ENCODE results near the gene NTNG1. TPM values are rescaled to one million over a fixed set of nuclear protein-coding genes. Genes with fewer than 3 reads are reported as not detected.
"Not testable (repeated sequence)": the region's sequence is repeated elsewhere in the genome, so short reads cannot be mapped to it uniquely, and the experiment has no call there.

NTNG1 gene
- polyA plus RNA-seq, 3 donors: 26.3 to 28.4 (median 26.5) TPM

DNA sequence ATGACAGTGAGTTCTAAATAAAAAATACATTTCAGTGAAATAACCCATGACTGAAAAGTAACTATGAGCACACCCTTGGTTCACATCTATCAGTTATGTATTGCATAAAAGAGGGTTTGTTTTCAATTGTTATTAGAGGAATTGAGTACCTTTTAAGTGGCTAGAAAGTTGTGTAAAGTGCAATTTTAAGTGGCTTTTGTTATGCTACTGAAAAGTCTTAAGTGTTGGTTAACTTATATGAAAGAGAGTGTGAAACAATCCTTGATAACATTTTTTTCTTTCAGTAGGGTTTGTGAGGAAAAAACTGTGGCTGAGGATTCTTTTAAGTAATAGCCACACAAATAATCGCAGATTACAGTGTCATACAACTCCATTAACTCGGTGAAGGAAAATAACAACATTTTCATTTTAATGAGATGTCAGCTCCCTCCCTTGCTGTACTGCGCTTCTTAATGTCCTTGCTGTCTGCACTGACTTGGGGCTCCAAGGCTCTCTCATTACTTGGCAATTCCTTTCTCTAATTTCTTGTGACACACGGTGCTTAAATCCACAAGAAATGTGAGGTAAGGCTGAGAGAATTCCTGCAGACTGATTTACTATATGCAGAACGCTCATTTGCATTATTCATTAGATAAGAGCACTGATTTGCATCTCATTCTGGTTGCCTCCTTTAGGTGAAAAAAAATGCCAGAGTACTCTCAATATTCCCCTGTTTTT is 40.6 kb downstream of the NTNG1 start:
- no peak for DNase-seq (ENCODE audit: extremely low read depth in 1 of 11, low read depth in 9 of 11, low spot score in 4 of 11)

DNA sequence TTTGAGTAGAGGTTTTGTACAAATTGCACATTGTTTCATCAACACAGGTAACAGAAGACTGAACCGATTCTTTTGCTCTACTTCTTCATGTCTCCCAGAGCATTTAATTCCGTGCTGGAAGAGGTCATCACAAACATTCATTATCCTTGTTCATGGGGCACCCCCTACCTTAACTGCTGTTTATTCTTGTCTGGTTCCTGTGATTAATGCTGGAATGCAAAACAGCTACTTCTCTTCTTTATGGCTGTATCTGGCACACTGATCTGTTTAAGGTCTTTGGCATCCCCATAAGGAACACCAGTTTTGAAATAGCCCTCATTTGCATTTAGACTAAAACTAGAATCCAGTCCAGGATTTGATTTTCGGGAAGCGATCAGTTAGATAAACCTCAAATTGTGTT is 42.2 kb downstream of the NTNG1 start:
- DNase-seq (ENCODE audit: extremely low read depth in 1 of 11, low read depth in 9 of 11, low spot score in 4 of 11): peak in 2 of 11 donors; percentile 14 to 26

DNA sequence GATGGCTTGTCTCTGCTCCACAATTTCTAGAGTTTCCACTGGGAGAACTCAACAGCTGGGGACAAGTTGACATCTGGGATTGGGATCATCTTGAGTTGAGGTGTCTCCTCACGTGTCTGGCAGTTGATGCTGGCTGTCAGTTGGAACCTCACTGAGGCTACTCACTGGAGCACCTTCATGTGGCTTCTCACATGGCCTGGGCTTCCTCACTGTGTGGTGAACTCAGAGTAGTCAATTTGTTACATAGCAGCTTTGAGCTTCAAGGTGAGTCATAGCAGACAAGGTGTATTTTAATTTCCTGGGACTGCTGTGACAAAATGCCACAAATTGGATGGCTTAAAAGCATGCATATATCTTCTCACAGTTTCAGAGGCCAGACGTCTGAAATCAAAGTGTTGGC is 44.0 kb downstream of the NTNG1 start:
- no peak for DNase-seq (ENCODE audit: extremely low read depth in 1 of 11, low read depth in 9 of 11, low spot score in 4 of 11)

DNA sequence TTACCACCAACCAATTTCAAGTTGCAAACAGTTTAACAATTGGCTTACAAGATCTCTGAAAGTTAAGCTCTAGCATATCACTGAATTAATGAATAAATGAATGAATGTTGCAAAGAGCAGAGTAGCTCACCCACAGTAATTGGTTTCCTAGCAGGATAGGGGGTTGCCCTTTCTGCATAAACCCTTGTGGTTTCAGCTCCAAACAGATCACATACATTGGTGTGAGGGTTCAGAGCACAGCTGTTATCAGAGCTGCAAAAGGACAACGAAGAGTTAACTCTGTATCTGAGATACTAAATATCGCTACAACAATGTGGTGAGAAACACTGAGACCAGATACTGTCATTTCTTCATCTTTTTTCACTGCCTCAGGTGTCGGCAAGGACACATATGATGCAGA is 46.6 kb downstream of the NTNG1 start:
- DNase-seq (ENCODE audit: extremely low read depth in 1 of 11, low read depth in 9 of 11, low spot score in 4 of 11): no peak

- DNase-seq (ENCODE audit: extremely low read depth in 1 of 11, low read depth in 9 of 11, low spot score in 4 of 11): no peak
Observed at GRCh38 chr1:107188160-107188559, 47.3 kb downstream of the NTNG1 start.

GRCh38 chr1:107194380-107194779 is 53.5 kb downstream of the NTNG1 start:
- DNase-seq (ENCODE audit: extremely low read depth in 1 of 11, low read depth in 9 of 11, low spot score in 4 of 11): no peak

GRCh38 chr1:107195476-107195875 is 54.6 kb downstream of the NTNG1 start:
- DNase-seq (ENCODE audit: extremely low read depth in 1 of 11, low read depth in 9 of 11, low spot score in 4 of 11): peak in 2 of 11 donors; percentile 20 to 25

GRCh38 chr1:107196973-107197562 is 56.2 kb downstream of the NTNG1 start:
- no peak for DNase-seq (ENCODE audit: extremely low read depth in 1 of 11, low read depth in 9 of 11, low spot score in 4 of 11)

GRCh38 chr1:107198561-107198960 is 57.7 kb downstream of the NTNG1 start:
- no peak for DNase-seq (ENCODE audit: extremely low read depth in 1 of 11, low read depth in 9 of 11, low spot score in 4 of 11)

GRCh38 chr1:107200631-107201030 is 59.8 kb downstream of the NTNG1 start:
- DNase-seq (ENCODE audit: extremely low read depth in 1 of 11, low read depth in 9 of 11, low spot score in 4 of 11): no peak

DNA sequence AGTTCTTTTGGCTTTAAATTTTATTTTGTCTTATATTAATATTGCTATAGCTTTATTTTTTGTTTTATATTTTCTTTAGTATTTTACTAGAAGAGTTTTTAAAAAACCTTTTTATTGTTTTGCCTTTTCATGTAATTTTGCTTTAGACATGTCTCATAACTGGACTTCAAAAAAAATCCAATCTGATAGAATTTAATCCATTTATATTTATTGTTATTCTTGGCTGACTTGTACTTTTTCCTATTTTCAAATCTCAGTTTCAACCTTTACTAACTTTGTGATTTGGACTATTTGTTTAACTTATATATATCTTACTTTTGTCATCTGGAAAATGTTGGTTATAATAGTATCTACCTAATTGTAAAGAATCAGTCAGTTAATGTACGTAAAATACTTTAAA is 61.2 kb downstream of the NTNG1 start:
- no peak for DNase-seq (ENCODE audit: extremely low read depth in 1 of 11, low read depth in 9 of 11, low spot score in 4 of 11)

DNA sequence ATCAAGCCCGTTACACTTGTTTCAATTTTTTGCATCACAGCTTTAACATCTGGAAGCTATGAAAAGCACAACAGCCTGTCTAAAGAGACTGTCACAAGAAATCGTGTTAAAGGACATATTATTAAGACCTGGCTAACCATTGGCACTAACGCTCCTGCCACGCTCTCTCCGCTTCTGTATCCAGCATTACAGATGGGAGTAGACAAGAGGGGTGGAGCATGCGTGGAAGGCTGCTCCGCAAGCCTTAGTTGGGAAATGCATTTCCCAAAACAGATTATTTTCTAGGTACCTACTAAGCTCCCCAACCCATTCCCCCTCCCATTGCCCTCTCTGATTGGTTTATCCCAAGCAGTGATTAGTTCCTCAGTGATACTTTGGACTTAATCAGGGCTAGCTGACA is 72.4 kb downstream of the NTNG1 start:
- no peak for DNase-seq (ENCODE audit: extremely low read depth in 1 of 11, low read depth in 9 of 11, low spot score in 4 of 11)

GRCh38 chr1:107220036-107220435 is 79.2 kb downstream of the NTNG1 start:
- no peak for DNase-seq (ENCODE audit: extremely low read depth in 1 of 11, low read depth in 9 of 11, low spot score in 4 of 11)

DNA sequence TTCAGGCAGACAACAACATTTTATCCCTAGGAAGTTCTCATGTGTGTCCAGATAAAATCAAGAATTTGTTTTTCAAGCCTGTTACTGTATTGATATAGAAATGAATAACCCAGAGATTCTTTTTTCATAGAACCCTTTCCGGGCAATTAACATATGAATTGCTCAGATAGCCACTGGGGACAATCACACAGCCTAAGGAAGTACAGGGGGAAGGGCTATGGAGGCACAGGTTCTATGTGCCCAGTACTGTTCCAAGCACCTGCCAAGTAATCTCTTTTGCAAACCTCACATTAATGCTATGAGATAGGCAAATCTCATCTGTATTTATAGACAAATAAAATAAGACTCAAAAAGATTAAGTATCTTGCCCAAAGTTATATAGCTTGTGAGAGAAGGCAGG is 84.9 kb downstream of the NTNG1 start:
- no peak for DNase-seq (ENCODE audit: extremely low read depth in 1 of 11, low read depth in 9 of 11, low spot score in 4 of 11)

- DNase-seq (ENCODE audit: extremely low read depth in 1 of 11, low read depth in 9 of 11, low spot score in 4 of 11): no peak
Observed at GRCh38 chr1:107228704-107229371, 88.0 kb downstream of the NTNG1 start.

DNA sequence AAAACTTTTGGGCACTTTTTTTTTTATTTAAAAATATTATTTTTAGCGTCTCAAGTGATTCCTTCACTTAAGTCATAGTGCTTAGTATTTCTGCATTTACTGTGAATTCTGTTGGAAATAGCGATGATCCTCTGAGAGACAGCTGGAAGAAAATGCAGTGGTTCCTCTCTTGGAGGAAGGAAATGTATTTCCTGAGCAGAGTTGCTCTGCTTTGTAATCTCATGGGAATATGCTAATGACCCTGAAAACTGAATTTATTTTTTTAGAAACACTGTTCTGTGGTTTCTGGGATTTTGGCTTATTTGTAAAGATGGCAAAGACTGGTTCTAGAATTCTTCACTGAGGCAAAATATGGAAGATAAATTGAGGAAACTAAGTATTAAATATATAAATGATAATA is 88.9 kb downstream of the NTNG1 start:
- no peak for DNase-seq (ENCODE audit: extremely low read depth in 1 of 11, low read depth in 9 of 11, low spot score in 4 of 11)

DNA sequence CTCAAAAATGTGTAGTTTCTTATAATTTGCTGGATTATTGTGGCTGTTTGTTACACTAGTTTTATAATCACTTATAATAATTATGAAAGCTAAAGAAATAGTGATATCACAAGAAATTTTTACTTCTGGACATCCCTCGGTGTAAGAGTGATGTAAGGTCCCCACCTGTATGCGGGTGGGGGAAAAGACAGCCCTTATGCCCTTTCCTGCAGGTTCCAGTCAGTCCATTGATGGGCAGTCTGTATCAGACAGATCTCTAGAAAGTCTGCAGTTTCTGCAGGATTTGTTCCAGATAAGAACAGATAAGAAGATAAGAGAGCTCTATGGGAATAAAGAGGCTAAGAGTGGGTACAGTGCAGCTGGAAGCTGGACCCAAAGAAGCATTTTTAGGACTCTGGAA is 89.3 kb downstream of the NTNG1 start:
- DNase-seq (ENCODE audit: extremely low read depth in 1 of 11, low read depth in 9 of 11, low spot score in 4 of 11): no peak

DNA sequence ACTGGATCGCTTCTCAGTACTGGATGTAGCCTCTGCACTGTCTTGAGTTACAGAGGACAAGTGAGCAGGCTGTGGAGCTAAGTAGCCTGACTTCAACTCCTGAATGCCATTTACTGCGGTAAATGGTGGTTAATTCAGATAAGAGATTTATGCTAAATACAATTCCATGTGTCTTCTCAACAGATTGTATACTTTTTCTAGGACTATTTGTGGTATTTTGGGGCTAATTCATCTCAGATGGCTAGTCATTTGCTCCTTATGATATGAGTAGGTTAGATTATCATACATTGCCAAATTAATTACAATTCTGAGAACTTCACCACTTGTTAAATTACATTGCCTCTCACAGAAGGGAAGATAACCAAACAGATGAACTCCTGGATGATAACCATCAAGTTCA is 90.5 kb downstream of the NTNG1 start:
- DNase-seq (ENCODE audit: extremely low read depth in 1 of 11, low read depth in 9 of 11, low spot score in 4 of 11): no peak

DNA sequence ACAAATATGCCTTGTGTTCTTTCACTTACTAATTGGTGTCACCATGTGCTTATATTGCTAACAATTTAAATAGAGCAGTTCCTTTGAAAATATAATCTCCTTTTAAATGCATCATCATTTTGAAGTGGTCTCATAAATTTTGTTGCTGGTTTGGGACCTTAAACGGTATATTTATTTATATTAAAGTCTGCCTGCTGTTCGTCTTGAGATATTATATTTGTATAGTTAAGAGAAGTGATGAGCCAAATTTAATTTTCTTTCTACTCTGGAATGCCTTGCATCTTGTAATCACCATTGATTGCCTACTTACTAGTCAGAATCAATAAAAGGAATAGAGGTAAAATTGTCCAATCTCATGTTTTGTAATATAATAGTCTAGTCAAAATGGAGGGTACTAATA is 91.6 kb downstream of the NTNG1 start:
- no peak for DNase-seq (ENCODE audit: extremely low read depth in 1 of 11, low read depth in 9 of 11, low spot score in 4 of 11)

- not testable (repeated sequence) for DNase-seq (ENCODE audit: extremely low read depth in 1 of 11, low read depth in 9 of 11, low spot score in 4 of 11)
Observed at GRCh38 chr1:107236760-107237159, 95.9 kb downstream of the NTNG1 start.

DNA sequence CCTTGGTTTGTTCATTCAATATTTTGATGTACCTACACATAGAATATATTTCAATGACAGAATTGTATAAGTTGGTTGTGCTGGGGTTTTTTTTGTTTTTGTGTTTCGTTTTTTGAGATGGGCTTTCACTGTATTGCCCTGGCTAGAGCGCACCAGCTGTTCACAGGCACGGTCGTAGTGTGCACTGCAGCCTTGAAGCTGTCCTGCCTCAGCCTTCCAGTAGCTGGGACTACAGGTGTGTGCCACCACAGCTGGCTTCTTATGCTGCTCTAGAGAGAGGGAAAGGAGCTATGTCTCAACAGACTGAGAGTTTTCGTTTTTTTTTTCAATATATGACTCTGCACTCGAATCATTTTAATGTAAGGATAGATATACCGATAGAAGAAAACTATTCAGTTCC is 102.6 kb downstream of the NTNG1 start:
- no peak for DNase-seq (ENCODE audit: extremely low read depth in 1 of 11, low read depth in 9 of 11, low spot score in 4 of 11)

All from renal cortex interstitium (tissue), 11 donors.